ENCODE data around the gene FBN2.

FBN2 gene

GRCh38 chr5:128234928-128235641, 303.0 kb downstream of the FBN2 start:
- DNase-seq (ENCODE audit: low read depth): no peak

GRCh38 chr5:128228521-128228920, 309.5 kb downstream of the FBN2 start:
- H3K4me3 ChIP-seq (replicated peaks; ENCODE audit: low read depth, low read length): no peak overlapping the region
- peak; percentile 71 for DNase-seq (ENCODE audit: low read depth)
- no peak for TF ChIP-seq CTCF (IDR thresholded peaks at IDR 0.05; ENCODE audit: low read length, missing control alignments)

More at GRCh38 chr5:128234928-128235641, 303.0 kb downstream of the FBN2 start:
- no peak overlapping the region for H3K4me3 ChIP-seq (replicated peaks; ENCODE audit: low read depth, low read length)
- TF ChIP-seq CTCF (IDR thresholded peaks at IDR 0.05; ENCODE audit: low read length, missing control alignments): no peak

DNA sequence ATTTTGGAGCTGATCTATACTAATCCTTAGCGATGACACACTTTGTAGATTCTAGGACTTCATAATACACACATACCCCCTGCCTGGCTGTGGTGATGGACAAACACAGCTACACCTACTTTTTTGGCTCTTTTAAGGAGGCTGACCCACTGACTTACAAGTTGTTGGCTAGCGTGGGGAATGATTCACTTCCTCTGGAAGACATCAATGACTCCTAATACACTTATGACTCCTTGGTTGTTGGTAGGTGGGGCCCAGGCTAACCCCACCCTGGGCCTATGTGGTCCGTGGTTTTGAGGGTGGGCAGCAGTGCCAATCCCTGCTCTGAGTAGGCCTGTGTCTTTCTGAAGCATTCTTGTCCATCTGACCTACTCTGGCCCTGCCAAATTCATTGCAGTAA, 310.0 kb downstream of the FBN2 start:
- peak; percentile 89 for DNase-seq (ENCODE audit: low read depth)
- TF ChIP-seq CTCF (IDR thresholded peaks at IDR 0.05; ENCODE audit: low read length, missing control alignments): no peak
- no peak overlapping the region for H3K4me3 ChIP-seq (replicated peaks; ENCODE audit: low read depth, low read length)

- no peak for DNase-seq (ENCODE audit: low read depth)
- H3K4me3 ChIP-seq (replicated peaks; ENCODE audit: low read depth, low read length): no peak overlapping the region
- TF ChIP-seq CTCF (IDR thresholded peaks at IDR 0.05; ENCODE audit: low read length, missing control alignments): no peak
Measured at GRCh38 chr5:128225245-128226030, 312.6 kb downstream of the FBN2 start.

- DNase-seq (ENCODE audit: low read depth): peak; percentile 48
Measured at GRCh38 chr5:128224336-128224735, 313.7 kb downstream of the FBN2 start.

GRCh38 chr5:128220841-128221240, 317.2 kb downstream of the FBN2 start:
- DNase-seq (ENCODE audit: low read depth): no peak
- TF ChIP-seq CTCF (IDR thresholded peaks at IDR 0.05; ENCODE audit: low read length, missing control alignments): no peak
- H3K4me3 ChIP-seq (replicated peaks; ENCODE audit: low read depth, low read length): no peak overlapping the region

More at GRCh38 chr5:128224336-128224735, 313.7 kb downstream of the FBN2 start:
- H3K4me3 ChIP-seq (replicated peaks; ENCODE audit: low read depth, low read length): no peak overlapping the region
- no peak for TF ChIP-seq CTCF (IDR thresholded peaks at IDR 0.05; ENCODE audit: low read length, missing control alignments)
